T-helper 1 cell treated with Interleukin-12 subunit alpha and Interleukin-12 subunit beta and Interleukin-4 antibody, amounts not matched to agents 30 μg/mL and 1 μg/mL, for 36 hours (primary cell): ENCODE results near the gene ABCC6.
A peak's percentile ranks its signal among the peaks of the same experiment; 100 is the strongest.

Source experiments
- H3K27ac Mint-ChIP-seq: one replicate; pipeline ENCODE4 v1.8.0; 2021; ENCODE audit warnings: mild to moderate bottlenecking, mixed read lengths
- H3K27me3 Mint-ChIP-seq: one replicate; pipeline ENCODE4 v1.8.0; 2021; ENCODE audit warnings: low read depth, mixed read lengths
- H3K36me3 Mint-ChIP-seq: one replicate; pipeline ENCODE4 v1.8.0; 2021; ENCODE audit warnings: low read depth, mixed read lengths
- H3K4me1 Mint-ChIP-seq: one replicate; pipeline ENCODE4 v1.8.0; 2021; ENCODE audit warnings: low read depth, mixed read lengths
- H3K4me3 Mint-ChIP-seq: one replicate; pipeline ENCODE4 v1.8.0; 2021; ENCODE audit warnings: mild to moderate bottlenecking, moderate library complexity, mixed read lengths
- H3K9me3 Mint-ChIP-seq: one replicate; pipeline ENCODE4 v1.8.0; 2021; ENCODE audit warnings: mixed read lengths

Gene ABCC6

DNA sequence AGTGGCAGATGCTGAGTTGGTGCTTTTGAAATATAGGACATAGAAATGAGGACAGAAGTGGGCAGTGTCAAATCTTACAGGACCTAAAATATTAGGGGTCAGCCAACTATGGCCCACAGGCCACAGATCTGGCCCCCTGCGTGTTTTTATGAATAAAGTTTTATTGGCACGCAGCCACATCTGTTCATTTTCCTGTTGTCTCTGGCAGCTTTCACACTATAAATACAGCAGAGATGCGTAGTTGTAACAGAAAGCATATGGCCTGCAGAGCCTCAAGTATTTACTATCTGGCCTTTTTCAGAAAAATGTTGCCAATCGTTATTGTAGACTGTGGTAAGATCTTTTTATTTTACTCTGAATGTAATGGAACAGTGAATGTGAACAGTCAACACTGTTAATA lies 82.8 kb downstream of the ABCC6 start:
- no peaks in the 10 kb centered on the region for H3K9me3 Mint-ChIP-seq
- no peak overlapping the region for H3K27ac Mint-ChIP-seq
- no peaks in the 10 kb centered on the region for H3K27me3 Mint-ChIP-seq
- H3K36me3 Mint-ChIP-seq, result peaks cover 35% of the 10 kb centered on the region
- H3K4me3 Mint-ChIP-seq, result no peak overlapping the region
- no peaks in the 10 kb centered on the region for H3K4me1 Mint-ChIP-seq

GRCh38 chr16:16139806-16140205 lies 83.5 kb downstream of the ABCC6 start:
- no peak overlapping the region for H3K4me3 Mint-ChIP-seq
- H3K4me1 Mint-ChIP-seq, result no peaks in the 10 kb centered on the region
- H3K27ac Mint-ChIP-seq, result no peak overlapping the region

DNA sequence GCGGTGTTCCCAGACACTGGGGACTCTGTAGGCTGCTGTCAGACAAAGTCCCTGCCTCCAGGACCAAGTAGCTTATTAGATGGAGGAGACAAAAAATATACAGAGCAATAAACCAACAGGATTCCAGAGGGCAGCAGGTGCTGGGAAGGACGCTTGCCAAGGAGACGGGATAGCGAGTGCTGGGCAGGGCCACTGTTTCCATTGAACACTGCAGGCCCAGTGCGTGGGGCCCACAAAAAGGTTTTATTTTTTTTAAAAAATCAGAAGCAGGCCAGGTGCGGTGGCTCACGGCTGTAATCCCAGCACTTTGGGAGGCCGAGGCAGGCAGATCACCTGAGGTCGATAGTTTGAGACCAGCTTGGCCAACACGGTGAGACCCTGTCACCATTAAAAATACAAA lies 84.2 kb downstream of the ABCC6 start:
- Mint-ChIP-seq H3K27me3 (no peaks in the 10 kb centered on the region), H3K4me3 (no peak overlapping the region), H3K4me1 (no peaks in the 10 kb centered on the region), H3K9me3 (no peaks in the 10 kb centered on the region), H3K36me3 (peaks cover 43% of the 10 kb centered on the region), H3K27ac (no peak overlapping the region)

More at GRCh38 chr16:16139806-16140205, 83.5 kb downstream of the ABCC6 start:
- Mint-ChIP-seq H3K36me3 (peaks cover 41% of the 10 kb centered on the region), H3K27me3 (no peaks in the 10 kb centered on the region), H3K9me3 (no peaks in the 10 kb centered on the region)

- Mint-ChIP-seq H3K9me3 (no peaks in the 10 kb centered on the region), H3K4me3 (no peak overlapping the region), H3K27me3 (no peaks in the 10 kb centered on the region), H3K27ac (no peak overlapping the region), H3K4me1 (no peaks in the 10 kb centered on the region), H3K36me3 (peaks cover 50% of the 10 kb centered on the region)
Observed at GRCh38 chr16:16138034-16138635, 85.2 kb downstream of the ABCC6 start.

- Mint-ChIP-seq H3K27ac (no peak overlapping the region), H3K4me1 (no peaks in the 10 kb centered on the region), H3K4me3 (no peak overlapping the region), H3K27me3 (no peaks in the 10 kb centered on the region), H3K9me3 (no peaks in the 10 kb centered on the region), H3K36me3 (peaks cover 50% of the 10 kb centered on the region)
Observed at GRCh38 chr16:16137110-16137509, 86.2 kb downstream of the ABCC6 start.

DNA sequence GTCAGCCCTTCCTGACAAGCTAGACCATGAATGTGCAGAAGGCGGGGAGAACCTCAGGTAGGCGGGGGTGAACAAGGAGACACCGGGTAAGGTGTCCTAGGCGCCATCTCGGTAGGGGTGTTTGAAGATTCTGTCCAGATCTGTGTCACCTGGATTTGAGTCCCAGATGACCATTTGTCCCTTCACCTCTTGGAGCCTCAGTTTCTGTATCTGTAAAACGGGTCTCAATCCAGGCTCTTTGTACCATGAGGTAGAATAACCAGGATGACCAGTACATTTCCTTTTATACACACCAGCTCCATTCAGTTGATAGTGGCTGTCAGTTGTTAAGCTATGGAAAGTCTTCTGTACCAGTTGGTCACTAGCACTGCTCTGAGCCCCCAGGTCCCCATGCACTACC lies 86.7 kb downstream of the ABCC6 start:
- Mint-ChIP-seq H3K27ac (no peak overlapping the region), H3K4me1 (no peaks in the 10 kb centered on the region), H3K4me3 (no peak overlapping the region), H3K36me3 (peaks cover 48% of the 10 kb centered on the region), H3K9me3 (no peaks in the 10 kb centered on the region), H3K27me3 (no peaks in the 10 kb centered on the region)

GRCh38 chr16:16133943-16134604 lies 89.2 kb downstream of the ABCC6 start:
- Mint-ChIP-seq H3K4me3 (no peak overlapping the region), H3K27me3 (no peaks in the 10 kb centered on the region), H3K36me3 (peaks cover 40% of the 10 kb centered on the region), H3K4me1 (no peaks in the 10 kb centered on the region), H3K27ac (no peak overlapping the region), H3K9me3 (no peaks in the 10 kb centered on the region)

DNA sequence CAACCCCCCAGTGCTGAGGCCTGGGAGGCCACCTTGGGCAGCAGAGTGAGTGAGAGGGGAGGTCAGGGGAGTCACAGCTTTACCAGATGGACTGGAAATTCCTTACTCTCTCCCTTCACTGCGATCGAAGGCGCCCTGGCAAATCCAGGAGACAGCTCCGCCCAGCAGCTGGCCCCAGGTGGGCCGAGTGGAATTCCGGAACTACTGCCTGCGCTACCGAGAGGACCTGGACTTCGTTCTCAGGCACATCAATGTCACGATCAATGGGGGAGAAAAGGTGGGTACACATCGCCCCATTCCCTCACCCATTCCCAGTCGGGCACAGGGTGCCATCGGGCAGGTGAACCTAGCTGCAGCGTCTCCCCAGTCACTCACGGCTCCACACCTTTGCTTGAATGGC lies 91.6 kb downstream of the ABCC6 start:
- no peak overlapping the region for H3K4me3 Mint-ChIP-seq
- no peak overlapping the region for H3K27ac Mint-ChIP-seq
- H3K27me3 Mint-ChIP-seq, result no peaks in the 10 kb centered on the region
- no peaks in the 10 kb centered on the region for H3K9me3 Mint-ChIP-seq
- H3K4me1 Mint-ChIP-seq, result peaks cover 4% of the 10 kb centered on the region
- peaks cover 47% of the 10 kb centered on the region for H3K36me3 Mint-ChIP-seq

- Mint-ChIP-seq H3K9me3 (no peaks in the 10 kb centered on the region), H3K4me1 (peaks cover 4% of the 10 kb centered on the region)
Observed at GRCh38 chr16:16131204-16131603, 92.1 kb downstream of the ABCC6 start.

GRCh38 chr16:16127469-16128116 lies 95.7 kb downstream of the ABCC6 start:
- peak overlapping the region; percentile 52 for H3K27ac Mint-ChIP-seq
- H3K27me3 Mint-ChIP-seq, result no peaks in the 10 kb centered on the region
- H3K4me3 Mint-ChIP-seq, result no peak overlapping the region
- peaks cover 55% of the 10 kb centered on the region for H3K36me3 Mint-ChIP-seq
- peaks cover 12% of the 10 kb centered on the region for H3K9me3 Mint-ChIP-seq
- peaks cover 4% of the 10 kb centered on the region for H3K4me1 Mint-ChIP-seq

More at GRCh38 chr16:16131204-16131603, 92.1 kb downstream of the ABCC6 start:
- peaks cover 47% of the 10 kb centered on the region for H3K36me3 Mint-ChIP-seq
- no peak overlapping the region for H3K27ac Mint-ChIP-seq
- no peak overlapping the region for H3K4me3 Mint-ChIP-seq
- no peaks in the 10 kb centered on the region for H3K27me3 Mint-ChIP-seq

- Mint-ChIP-seq H3K4me1 (peaks cover 4% of the 10 kb centered on the region), H3K9me3 (peaks cover 12% of the 10 kb centered on the region), H3K27me3 (no peaks in the 10 kb centered on the region), H3K36me3 (peaks cover 61% of the 10 kb centered on the region), H3K27ac (no peak overlapping the region), H3K4me3 (no peak overlapping the region)
Observed at GRCh38 chr16:16126896-16127295, 96.4 kb downstream of the ABCC6 start.

- Mint-ChIP-seq H3K36me3 (peaks cover 70% of the 10 kb centered on the region), H3K27ac (no peak overlapping the region)
Observed at GRCh38 chr16:16124974-16125373, 98.3 kb downstream of the ABCC6 start.

GRCh38 chr16:16124438-16124837 lies 98.9 kb downstream of the ABCC6 start:
- Mint-ChIP-seq H3K4me3 (no peak overlapping the region), H3K4me1 (peaks cover 9% of the 10 kb centered on the region), H3K9me3 (peaks cover 12% of the 10 kb centered on the region), H3K27me3 (no peaks in the 10 kb centered on the region), H3K36me3 (peaks cover 75% of the 10 kb centered on the region), H3K27ac (no peak overlapping the region)

More at GRCh38 chr16:16124974-16125373, 98.3 kb downstream of the ABCC6 start:
- Mint-ChIP-seq H3K4me1 (peaks cover 6% of the 10 kb centered on the region), H3K9me3 (peaks cover 12% of the 10 kb centered on the region), H3K4me3 (no peak overlapping the region), H3K27me3 (no peaks in the 10 kb centered on the region)

- Mint-ChIP-seq H3K27me3 (no peaks in the 10 kb centered on the region), H3K36me3 (peaks cover 86% of the 10 kb centered on the region), H3K4me1 (peaks cover 5% of the 10 kb centered on the region), H3K4me3 (no peak overlapping the region), H3K27ac (no peak overlapping the region), H3K9me3 (peaks cover 28% of the 10 kb centered on the region)
Observed at GRCh38 chr16:16122264-16122663, 101.0 kb downstream of the ABCC6 start.

DNA sequence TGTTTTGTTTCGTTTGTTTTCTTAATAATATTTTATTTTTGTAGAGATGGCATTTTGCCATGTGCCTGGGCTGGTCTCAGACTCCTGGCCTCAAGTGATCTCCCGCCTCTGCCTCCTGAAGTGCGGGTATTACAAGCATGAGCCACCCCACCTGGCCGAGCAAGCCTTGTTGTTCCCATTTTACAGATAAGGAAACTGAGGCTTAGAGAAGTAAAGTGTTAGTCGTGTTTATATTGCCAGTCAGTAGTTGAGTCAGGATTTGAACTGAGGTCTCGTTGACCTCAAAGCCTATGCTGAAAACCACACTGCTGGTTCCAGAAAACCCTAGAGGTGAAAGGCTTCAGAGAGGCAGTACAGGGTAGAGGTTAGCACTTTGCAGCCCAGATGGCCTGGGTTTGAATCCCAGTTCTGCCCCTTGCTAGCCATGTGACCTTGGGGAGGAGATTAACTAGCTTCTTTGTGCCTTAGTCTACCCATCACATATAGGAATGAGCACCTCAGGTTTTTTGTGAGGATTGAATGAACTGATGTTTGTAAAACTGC lies 102.0 kb downstream of the ABCC6 start:
- H3K27me3 Mint-ChIP-seq, result no peaks in the 10 kb centered on the region
- H3K27ac Mint-ChIP-seq, result no peak overlapping the region
- H3K36me3 Mint-ChIP-seq, result peaks cover 90% of the 10 kb centered on the region
- peaks cover 5% of the 10 kb centered on the region for H3K4me1 Mint-ChIP-seq
- H3K4me3 Mint-ChIP-seq, result no peak overlapping the region
- H3K9me3 Mint-ChIP-seq, result peaks cover 34% of the 10 kb centered on the region
